AG10803 (cell line): ENCODE measurements around the gene DFFB.

Experiments
- DNase-seq: peaks from one replicate; pipeline ENCODE4 v3.0.0; 2010; ENCODE audit warnings: low read depth
- H3K4me3 ChIP-seq: 2 replicates; pipeline ENCODE4 v1.5.1; 2011; ENCODE audit warnings: mild to moderate bottlenecking, low read length, control low read depth
- TF ChIP-seq, protein P1 (sequence below): conservative IDR thresholded peaks from 2 replicates; pipeline ENCODE4 v1.5.1; 2011; ENCODE audit warnings: mild to moderate bottlenecking, low read length, control low read depth, inconsistent platforms

Gene DFFB

GRCh38 chr1:3842912-3843311, 14.4 kb upstream of the DFFB start:
- DNase-seq = no peak
- no peak overlapping the region for H3K4me3 ChIP-seq
- TF ChIP-seq, protein P1, sequence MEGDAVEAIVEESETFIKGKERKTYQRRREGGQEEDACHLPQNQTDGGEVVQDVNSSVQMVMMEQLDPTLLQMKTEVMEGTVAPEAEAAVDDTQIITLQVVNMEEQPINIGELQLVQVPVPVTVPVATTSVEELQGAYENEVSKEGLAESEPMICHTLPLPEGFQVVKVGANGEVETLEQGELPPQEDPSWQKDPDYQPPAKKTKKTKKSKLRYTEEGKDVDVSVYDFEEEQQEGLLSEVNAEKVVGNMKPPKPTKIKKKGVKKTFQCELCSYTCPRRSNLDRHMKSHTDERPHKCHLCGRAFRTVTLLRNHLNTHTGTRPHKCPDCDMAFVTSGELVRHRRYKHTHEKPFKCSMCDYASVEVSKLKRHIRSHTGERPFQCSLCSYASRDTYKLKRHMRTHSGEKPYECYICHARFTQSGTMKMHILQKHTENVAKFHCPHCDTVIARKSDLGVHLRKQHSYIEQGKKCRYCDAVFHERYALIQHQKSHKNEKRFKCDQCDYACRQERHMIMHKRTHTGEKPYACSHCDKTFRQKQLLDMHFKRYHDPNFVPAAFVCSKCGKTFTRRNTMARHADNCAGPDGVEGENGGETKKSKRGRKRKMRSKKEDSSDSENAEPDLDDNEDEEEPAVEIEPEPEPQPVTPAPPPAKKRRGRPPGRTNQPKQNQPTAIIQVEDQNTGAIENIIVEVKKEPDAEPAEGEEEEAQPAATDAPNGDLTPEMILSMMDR = no peak

DNA sequence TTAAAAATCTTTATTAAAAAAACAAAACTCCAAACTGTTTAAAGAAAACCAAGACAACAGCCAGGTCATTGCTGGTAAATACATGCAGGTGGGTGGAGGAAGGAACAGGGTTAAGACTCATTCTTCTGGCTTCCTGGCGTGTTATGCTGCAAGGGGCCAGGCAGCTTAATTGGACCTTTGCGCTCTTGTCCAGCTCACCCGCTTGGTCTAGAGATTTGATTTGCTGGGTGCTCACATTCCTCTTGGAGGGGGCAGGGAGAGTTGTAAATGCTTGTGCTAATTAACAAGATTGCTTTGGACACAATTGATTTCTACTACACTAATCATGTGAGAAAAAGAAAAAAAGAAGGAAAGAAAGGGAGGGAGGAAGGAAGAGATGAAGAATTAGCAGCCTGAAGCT, 10.7 kb upstream of the DFFB start:
- TF ChIP-seq, protein P1 = no peak
- DNase-seq = no peak
- H3K4me3 ChIP-seq = no peak overlapping the region

DNA sequence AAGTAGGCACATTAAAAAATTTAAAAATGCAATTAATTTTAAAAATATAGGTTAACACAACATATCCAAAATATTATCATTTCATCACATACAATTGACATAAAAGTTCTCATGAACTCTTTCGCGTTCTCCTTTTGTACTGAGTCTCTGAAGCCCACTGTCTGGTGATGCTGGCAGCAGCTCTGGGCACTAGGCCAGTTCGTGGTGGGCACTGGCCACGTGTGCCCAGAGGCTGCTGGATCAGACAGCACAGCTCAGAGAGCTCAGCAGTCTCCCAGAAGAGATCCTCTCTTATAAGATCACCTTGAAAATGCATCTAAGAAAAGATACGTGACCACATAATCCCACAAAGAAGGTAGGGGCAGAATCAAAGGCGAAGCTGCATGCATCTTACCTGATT, 10.2 kb upstream of the DFFB start:
- H3K4me3 ChIP-seq = no peak overlapping the region
- DNase-seq = no peak
- TF ChIP-seq, protein P1 = no peak

DNA sequence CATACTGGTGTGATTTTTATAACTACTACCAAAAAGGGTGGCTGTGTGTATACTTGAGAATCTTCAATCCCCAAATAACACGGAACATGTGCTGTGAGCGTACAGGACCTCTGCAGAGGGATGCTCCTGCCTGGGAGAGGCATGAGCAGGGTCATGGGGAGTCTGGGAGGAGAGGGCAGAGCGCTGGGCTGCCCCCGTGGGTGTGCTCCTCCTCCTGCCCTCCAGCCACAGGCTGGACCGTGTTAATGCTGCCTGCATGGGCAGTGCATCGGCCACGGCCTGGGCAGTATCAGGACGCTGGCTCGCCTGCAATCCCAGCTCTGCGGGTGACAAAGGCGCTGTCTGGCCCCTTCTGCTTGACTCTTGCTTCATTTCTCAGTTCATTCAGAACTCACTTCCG, 6.4 kb upstream of the DFFB start:
- TF ChIP-seq, protein P1 = no peak
- no peak for DNase-seq
- no peak overlapping the region for H3K4me3 ChIP-seq

DNA sequence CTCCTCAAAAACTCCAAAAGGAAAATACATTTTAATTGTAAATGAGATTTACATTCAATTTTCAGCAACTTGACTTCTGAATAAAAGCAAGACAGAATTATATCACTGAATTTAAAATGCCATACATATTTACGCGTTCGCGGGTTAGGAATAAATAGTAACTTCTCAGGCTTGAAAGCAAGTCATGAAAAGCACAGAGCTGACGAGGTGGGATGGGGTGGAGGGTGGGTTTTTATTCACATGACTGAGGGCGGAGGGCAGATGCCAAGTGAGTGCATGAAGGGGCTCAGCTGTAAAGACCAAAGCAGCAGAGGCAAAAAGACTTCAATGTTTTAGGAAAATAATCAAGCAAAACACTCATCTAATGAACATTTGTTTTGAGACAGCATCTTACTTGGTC, 6.0 kb upstream of the DFFB start:
- no peak overlapping the region for H3K4me3 ChIP-seq
- TF ChIP-seq, protein P1 = no peak
- no peak for DNase-seq

DNA sequence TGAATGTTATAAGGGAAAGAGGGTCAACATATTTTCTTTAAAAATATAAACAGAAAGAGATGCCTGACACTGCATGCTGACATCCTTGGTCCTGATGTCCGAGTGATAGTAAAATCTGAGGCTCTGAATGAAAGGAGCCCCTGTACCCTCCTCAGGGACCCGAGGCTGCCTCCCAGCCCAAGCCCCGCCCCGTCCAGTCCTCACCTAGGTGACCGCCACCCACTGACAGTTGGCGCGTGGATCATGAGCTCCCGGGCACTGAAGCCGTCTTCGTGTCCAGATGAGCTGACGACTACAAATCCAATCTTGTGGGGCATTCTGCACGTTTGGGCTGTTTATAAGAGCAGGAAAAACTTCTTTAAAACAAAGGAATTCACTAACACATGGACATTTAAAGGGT, 5.2 kb upstream of the DFFB start:
- DNase-seq = no peak
- TF ChIP-seq, protein P1 = no peak

GRCh38 chr1:3852711-3853485, 4.4 kb upstream of the DFFB start:
- no peak for DNase-seq
- TF ChIP-seq, protein P1 = no peak

More for the DNA sequence above, 5.2 kb upstream of the DFFB start:
- no peak overlapping the region for H3K4me3 ChIP-seq

More at GRCh38 chr1:3852711-3853485, 4.4 kb upstream of the DFFB start:
- H3K4me3 ChIP-seq = no peak overlapping the region
